Astrocyte of the cerebellum (primary cell): ENCODE measurements around the gene PHF21B.
"Not testable (repeated sequence)": the region's sequence is repeated elsewhere in the genome, so short reads cannot be mapped to it uniquely, and the experiment has no call there.

Source experiments
- DNase-seq: peaks from one replicate; pipeline ENCODE4 v3.0.0-alpha.2; 2011; ENCODE audit warnings: low read depth
- H3K4me3 ChIP-seq: 2 replicates; pipeline ENCODE4 v1.5.1; 2011; ENCODE audit warnings: mild to moderate bottlenecking, low read depth, low read length, moderate library complexity
- CTCF ChIP-seq: IDR thresholded peaks from 2 replicates; pipeline ENCODE4 v1.5.1; 2012; ENCODE audit warnings: low read length, low read depth, moderate library complexity, mild to moderate bottlenecking; ENCODE audit errors: missing control alignments
- in situ Hi-C: cut with HindIII; loops from 2 replicates; pipeline ENCODE4 v1.10.0; 2017; ENCODE audit warnings: low sequenced_read_pairs

The PHF21B gene

DNA sequence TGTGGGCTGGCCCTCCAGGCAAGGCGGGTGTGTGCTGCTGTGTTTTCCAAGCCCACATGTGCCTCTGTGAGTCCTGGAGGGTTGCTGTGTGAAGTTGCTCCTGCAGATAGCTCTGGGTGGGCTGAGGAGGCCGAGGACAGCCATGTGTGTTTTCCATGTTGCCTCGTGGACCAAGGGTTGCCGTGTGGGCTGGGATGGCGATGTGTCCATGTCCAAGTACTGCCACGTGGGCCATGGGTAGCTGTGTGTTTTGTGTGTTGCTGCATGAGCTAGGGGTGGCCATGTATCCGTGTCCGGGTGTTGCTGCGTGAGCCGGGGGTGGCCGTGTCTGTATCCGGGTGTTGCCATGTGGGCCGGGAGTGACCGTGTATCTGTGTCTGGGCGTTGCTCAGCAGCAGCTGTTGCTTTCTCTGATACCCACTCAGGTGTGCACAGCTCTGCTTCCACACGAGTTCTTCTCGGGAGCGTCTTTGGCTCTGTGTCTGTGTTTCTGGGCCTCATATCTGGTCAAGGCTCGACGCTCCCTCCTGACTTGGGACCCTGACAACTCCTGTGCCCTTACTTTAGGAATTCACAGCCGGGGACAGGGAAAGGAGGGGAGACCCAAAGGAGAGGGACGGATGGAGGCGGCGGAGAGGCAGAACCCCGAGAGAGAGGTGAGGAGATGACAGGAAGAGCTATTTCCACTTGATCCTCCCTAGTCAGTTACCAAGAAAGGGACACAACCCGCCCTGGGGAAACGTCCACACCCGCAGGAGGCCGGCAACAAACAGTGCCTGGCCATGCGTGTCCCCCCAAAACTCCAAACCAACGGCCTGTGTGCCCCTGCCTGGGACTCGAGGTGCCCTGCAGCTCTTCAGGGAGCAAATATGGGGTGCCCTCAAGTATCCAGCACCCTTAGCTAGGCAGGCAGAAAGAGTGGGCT, 83.1 kb downstream of the PHF21B start:
- DNase-seq = no peak
- no peak for TF ChIP-seq CTCF
- H3K4me3 ChIP-seq = no peak overlapping the region
- in situ Hi-C loops = no loop called here

- no peak for TF ChIP-seq CTCF
- in situ Hi-C loops = no loop called here
- H3K4me3 ChIP-seq = no peak overlapping the region
- no peak for DNase-seq
Observed at GRCh38 chr22:44926124-44926475, 83.7 kb downstream of the PHF21B start.

DNA sequence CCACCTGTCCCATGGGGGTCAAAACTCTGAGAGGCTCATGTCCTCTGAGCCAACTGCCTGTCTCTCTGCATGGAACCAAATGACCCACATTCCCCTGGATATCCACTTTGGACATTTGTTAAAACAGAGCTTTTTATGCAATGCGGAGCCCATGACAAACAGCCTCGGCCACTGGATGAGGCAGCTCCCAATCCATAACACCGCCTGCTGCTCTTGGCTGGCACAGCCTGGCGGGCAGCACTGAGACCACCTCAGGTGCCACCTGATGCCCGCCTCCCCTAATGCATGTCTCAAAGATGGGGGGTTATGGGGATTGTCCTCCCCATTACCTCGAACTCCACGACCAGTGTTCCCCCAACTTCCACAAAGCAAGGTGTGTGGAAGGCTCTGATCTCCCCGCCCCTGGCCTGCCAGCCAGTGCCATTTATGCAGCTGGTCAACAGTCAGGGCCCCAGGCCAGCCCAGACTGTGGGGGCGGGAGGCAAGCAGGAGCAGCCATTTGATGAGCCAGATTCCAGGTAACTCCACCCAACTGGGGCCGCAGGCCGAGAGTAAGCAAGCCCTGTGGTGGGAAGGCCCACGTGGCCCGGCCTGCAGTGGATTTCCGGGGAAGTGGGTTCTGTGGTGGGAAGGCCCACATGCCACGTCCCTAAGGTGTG, 84.2 kb downstream of the PHF21B start:
- in situ Hi-C loops = no loop called here
- no peak for TF ChIP-seq CTCF
- DNase-seq = no peak
- H3K4me3 ChIP-seq = no peak overlapping the region

GRCh38 chr22:44924710-44925109, 85.1 kb downstream of the PHF21B start:
- H3K4me3 ChIP-seq = no peak overlapping the region
- no peak for TF ChIP-seq CTCF
- DNase-seq = no peak
- in situ Hi-C loops = no loop called here

DNA sequence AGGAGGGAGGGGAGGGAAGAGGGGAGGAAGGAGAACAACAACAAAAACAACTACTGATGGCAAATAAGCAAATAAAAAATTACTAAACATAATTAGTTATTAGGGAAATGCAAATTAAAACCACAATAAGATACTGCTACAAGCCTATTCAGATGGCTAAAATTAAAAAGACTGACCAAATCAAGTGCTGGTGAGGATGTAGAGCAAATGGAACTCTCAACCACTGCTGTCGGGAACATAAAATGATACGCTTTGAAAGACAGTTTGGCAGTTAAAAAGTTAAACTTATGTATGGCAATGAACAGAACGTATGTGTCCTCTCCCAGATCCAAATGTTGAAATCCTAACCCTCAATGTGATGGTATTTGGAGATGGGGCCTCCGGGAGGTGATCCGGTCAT, 85.7 kb downstream of the PHF21B start:
- in situ Hi-C loops = no loop called here
- no peak overlapping the region for H3K4me3 ChIP-seq
- no peak for TF ChIP-seq CTCF
- no peak for DNase-seq

DNA sequence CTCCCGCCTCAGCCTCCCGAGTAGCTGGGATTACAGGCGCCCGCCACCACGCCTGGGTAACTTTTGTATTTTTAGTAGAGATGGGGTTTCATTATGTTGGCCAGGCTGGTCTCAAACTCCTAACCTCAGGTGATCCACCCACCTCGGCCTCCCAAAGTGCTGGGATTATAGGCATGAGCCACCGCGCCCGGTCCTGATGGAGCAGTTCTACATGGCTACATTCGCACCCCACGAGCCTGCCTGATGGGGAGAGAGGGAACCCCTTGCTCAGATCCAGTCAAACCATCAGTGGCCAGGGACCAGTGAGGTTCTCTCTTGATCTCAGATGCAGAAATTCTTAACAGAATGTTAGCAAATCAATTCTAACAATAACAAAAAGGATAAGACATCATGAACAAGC, 88.0 kb downstream of the PHF21B start:
- in situ Hi-C loops, H3K4me3 ChIP-seq, DNase-seq: not testable (repeated sequence)

DNA sequence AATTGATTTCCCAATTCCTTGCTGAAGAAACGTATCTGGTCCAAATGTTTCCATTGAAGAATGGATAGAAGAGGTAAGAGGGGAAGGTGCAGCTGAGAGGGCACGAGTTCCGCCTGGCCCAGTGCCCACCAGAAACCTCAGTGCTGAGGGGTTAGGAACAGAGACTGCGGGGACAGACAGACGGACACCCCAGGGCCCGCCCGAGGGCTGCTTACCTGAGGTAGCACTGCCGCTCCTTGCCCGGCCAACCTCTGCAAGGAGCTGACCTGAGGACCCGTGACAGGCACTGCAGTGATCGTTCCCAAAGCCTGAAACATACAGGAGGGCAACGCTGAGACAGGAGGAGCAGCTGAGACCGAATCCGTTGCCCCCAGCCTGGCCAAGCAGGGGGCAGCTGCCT, 89.6 kb downstream of the PHF21B start:
- in situ Hi-C loops = no loop called here
- H3K4me3 ChIP-seq = no peak overlapping the region
- no peak for TF ChIP-seq CTCF
- DNase-seq = no peak
